Posterior cingulate gyrus (tissue), 11 donors: ENCODE results near the gene CHST13.

Experiments used
- DNase-seq, 10 donors: peaks; one replicate each; pipeline versions ENCODE4 v3.0.0 to v3.0.0-alpha.2; 2020 to 2021; ENCODE audit warnings: mixed read lengths in 3 of 10
- intact Hi-C: fragments of 100-400 bp; cut with DNase I; formaldehyde crosslinking; loops from one replicate; pipeline ENCODE4 v1.15.1; 2023

CHST13 gene

GRCh38 chr3:126485956-126486355 is 38.0 kb upstream of the CHST13 start:
- peak in 3 of 10 donors; percentile 43 to 71 (median 67) for DNase-seq
- intact Hi-C loops = no loop called here

GRCh38 chr3:126486360-126486847 is 37.6 kb upstream of the CHST13 start:
- intact Hi-C loops = no loop called here
- peak in 3 of 10 donors; percentile 26 to 60 (median 47) for DNase-seq

GRCh38 chr3:126487151-126487771 is 36.7 kb upstream of the CHST13 start:
- intact Hi-C loops = no loop called here
- DNase-seq = peak in 3 of 10 donors; percentile 72 to 79 (median 79)

- peak in 3 of 10 donors; percentile 33 to 62 (median 48) for DNase-seq
- intact Hi-C loops = no loop called here
Measured at GRCh38 chr3:126488185-126488584, 35.8 kb upstream of the CHST13 start.

- intact Hi-C loops = no loop called here
- DNase-seq = peak in 3 of 10 donors; percentile 31 to 72 (median 52)
Measured at GRCh38 chr3:126488886-126489569, 34.9 kb upstream of the CHST13 start.

- intact Hi-C loops = no loop called here
- DNase-seq = peak in 1 of 10 donors; percentile 47
Measured at GRCh38 chr3:126490619-126491018, 33.3 kb upstream of the CHST13 start.

GRCh38 chr3:126491221-126492013 is 32.5 kb upstream of the CHST13 start:
- peak in 2 of 10 donors; percentile 71 to 76 for DNase-seq
- intact Hi-C loops = no loop called here

- intact Hi-C loops = no loop called here
- peak in 2 of 10 donors; percentile 41 to 59 for DNase-seq
Measured at GRCh38 chr3:126493051-126493450, 30.9 kb upstream of the CHST13 start.

- intact Hi-C loops = no loop called here
- DNase-seq = peak in 4 of 10 donors; percentile 43 to 85 (median 82)
Measured at GRCh38 chr3:126493739-126494138, 30.2 kb upstream of the CHST13 start.

- DNase-seq = peak in 6 of 10 donors; percentile 25 to 87 (median 60)
- intact Hi-C loops = no loop called here
Measured at GRCh38 chr3:126494204-126494969, 29.6 kb upstream of the CHST13 start.

GRCh38 chr3:126494970-126495230 is 29.1 kb upstream of the CHST13 start:
- intact Hi-C loops = no loop called here
- peak in 2 of 10 donors; percentile 48 to 51 for DNase-seq

- intact Hi-C loops = no loop called here
- DNase-seq = peak in 2 of 10 donors; percentile 52 to 71
Measured at GRCh38 chr3:126495786-126496185, 28.2 kb upstream of the CHST13 start.

GRCh38 chr3:126496894-126497850 is 26.8 kb upstream of the CHST13 start:
- peak in 3 of 10 donors; percentile 20 to 73 (median 67) for DNase-seq
- intact Hi-C loops = no loop called here

- DNase-seq = peak in 2 of 10 donors; percentile 35 to 61
- intact Hi-C loops = no loop called here
Measured at GRCh38 chr3:126497956-126498355, 26.0 kb upstream of the CHST13 start.

- intact Hi-C loops = no loop called here
- peak in 2 of 10 donors; percentile 22 to 42 for DNase-seq
Measured at GRCh38 chr3:126498461-126498860, 25.5 kb upstream of the CHST13 start.

- peak in 3 of 10 donors; percentile 24 to 65 (median 51) for DNase-seq
- intact Hi-C loops = no loop called here
Measured at GRCh38 chr3:126498929-126499328, 25.0 kb upstream of the CHST13 start.

- intact Hi-C loops = no loop called here
- DNase-seq = peak in 2 of 10 donors; percentile 8 to 62
Measured at GRCh38 chr3:126499401-126499800, 24.6 kb upstream of the CHST13 start.

- intact Hi-C loops = no loop called here
Measured at GRCh38 chr3:126500016-126500415, 23.9 kb upstream of the CHST13 start.

GRCh38 chr3:126501054-126501453 is 22.9 kb upstream of the CHST13 start:
- intact Hi-C loops = no loop called here
- DNase-seq = peak in 2 of 10 donors; percentile 14 to 63

More at GRCh38 chr3:126500016-126500415, 23.9 kb upstream of the CHST13 start:
- DNase-seq = peak in 3 of 10 donors; percentile 3 to 75 (median 57)
